NCI-H748 (cell line): ENCODE data around the gene LUC7L.
"Not testable (repeated sequence)": the region's sequence is repeated elsewhere in the genome, so short reads cannot be mapped to it uniquely, and the experiment has no call there.

Experiments
- DNase-seq: peaks from one replicate; lab custom pipeline; 2025; ENCODE audit not compliant: unreplicated experiment; lab: John Stamatoyannopoulos, UW

The LUC7L gene

GRCh38 chr16:263944-264343 is 34.7 kb upstream of the LUC7L start:
- DNase-seq = no peak

GRCh38 chr16:263182-263774 is 34.0 kb upstream of the LUC7L start:
- DNase-seq = no peak

- no peak for DNase-seq
Measured at GRCh38 chr16:262121-262745, 33.0 kb upstream of the LUC7L start.

- DNase-seq = no peak
Measured at GRCh38 chr16:261031-261691, 31.9 kb upstream of the LUC7L start.

GRCh38 chr16:260326-260725 is 31.1 kb upstream of the LUC7L start:
- no peak for DNase-seq

GRCh38 chr16:259814-260253 is 30.6 kb upstream of the LUC7L start:
- no peak for DNase-seq

- no peak for DNase-seq
Measured at GRCh38 chr16:259226-259625, 30.0 kb upstream of the LUC7L start.

- not testable (repeated sequence) for DNase-seq
Measured at GRCh38 chr16:258091-258490, 28.8 kb upstream of the LUC7L start.

GRCh38 chr16:255183-255582 is 25.9 kb upstream of the LUC7L start:
- no peak for DNase-seq

GRCh38 chr16:254461-254860 is 25.2 kb upstream of the LUC7L start:
- no peak for DNase-seq

GRCh38 chr16:253833-254232 is 24.6 kb upstream of the LUC7L start:
- DNase-seq = no peak

GRCh38 chr16:252366-253337 is 23.4 kb upstream of the LUC7L start:
- no peak for DNase-seq

- DNase-seq = no peak
Measured at GRCh38 chr16:249431-249830, 20.2 kb upstream of the LUC7L start.

GRCh38 chr16:247027-247426 is 17.8 kb upstream of the LUC7L start:
- DNase-seq = no peak

GRCh38 chr16:245105-245504 is 15.9 kb upstream of the LUC7L start:
- DNase-seq = no peak

GRCh38 chr16:243348-243747 is 14.1 kb upstream of the LUC7L start:
- no peak for DNase-seq

- DNase-seq = no peak
Measured at GRCh38 chr16:242281-242680, 13.0 kb upstream of the LUC7L start.

GRCh38 chr16:240559-240958 is 11.3 kb upstream of the LUC7L start:
- DNase-seq = no peak

GRCh38 chr16:239948-240277 is 10.7 kb upstream of the LUC7L start:
- no peak for DNase-seq

GRCh38 chr16:234468-235305 is 5.4 kb upstream of the LUC7L start, which contains the start of gene FAM234A:
FAM234A (plus strand) TSS chr16:234821; CDS start chr16:254414, 19,593 bp downstream.
- peak; percentile 94 for DNase-seq
